Measurements from ENCODE around the gene RRP12.
"Not testable (repeated sequence)": the region's sequence is repeated elsewhere in the genome, so short reads cannot be mapped to it uniquely, and the experiment has no call there.

The RRP12 gene

DNA sequence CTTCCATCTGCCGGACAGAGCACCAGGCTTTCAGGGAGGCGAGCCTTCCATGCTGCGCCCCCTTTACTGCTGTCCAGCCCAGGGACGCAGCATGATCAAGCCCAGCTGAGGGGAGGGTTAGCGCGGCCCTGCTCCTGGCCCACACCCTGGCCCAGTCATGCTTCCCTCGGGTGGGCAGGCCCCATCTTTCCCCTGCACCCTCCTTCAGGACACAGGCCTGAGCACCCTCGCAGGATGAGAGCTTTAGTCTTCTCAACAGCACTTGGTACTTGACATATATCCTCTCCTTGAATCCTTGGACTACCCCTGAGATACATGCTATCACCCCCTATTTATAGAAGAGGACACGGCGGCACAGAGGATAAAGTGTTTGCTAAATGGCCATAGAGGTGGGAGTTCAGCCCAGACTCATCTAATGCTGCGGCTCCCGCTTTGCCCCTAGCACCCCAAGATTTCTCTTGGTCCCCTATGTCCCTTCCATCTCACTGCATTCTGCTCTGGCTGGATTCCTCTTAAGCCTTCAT, 34.0 kb downstream of the RRP12 start:
- DNase-seq (ENCODE audit: low spot score) = no peak

- no peak for DNase-seq (ENCODE audit: low spot score)
These were observed 34.6 kb downstream of the RRP12 start for GRCh38 chr10:97366572-97366971.

DNA sequence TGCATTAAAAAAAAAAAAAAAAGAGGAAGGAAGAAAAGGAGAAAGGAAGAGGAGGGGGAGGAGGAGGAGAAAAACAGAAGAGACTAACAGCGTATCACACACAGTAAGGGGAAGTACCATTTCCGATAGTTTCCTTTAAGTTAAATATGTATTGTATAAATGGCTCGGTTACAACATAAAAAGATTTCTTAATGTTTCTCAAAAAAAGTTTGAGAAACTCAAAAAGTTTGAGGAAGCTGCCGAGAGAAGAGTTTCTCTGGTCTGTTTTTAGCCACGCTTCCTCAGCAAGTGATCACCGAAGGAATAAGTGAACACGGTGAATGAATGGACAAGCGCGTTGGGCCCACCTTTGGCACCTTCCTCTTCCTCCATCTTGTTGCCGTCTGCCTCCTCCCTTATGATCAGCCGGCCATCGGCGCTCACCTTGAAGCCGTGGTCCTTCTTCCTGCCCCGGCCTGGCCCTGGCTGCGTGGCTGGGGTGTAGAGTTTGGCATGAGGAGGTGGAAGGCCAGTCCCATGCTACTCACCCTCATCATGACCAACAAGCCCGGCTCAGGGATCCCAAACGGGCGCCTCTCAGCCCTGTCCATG, 35.3 kb downstream of the RRP12 start:
- DNase-seq (ENCODE audit: low spot score) = no peak

DNA sequence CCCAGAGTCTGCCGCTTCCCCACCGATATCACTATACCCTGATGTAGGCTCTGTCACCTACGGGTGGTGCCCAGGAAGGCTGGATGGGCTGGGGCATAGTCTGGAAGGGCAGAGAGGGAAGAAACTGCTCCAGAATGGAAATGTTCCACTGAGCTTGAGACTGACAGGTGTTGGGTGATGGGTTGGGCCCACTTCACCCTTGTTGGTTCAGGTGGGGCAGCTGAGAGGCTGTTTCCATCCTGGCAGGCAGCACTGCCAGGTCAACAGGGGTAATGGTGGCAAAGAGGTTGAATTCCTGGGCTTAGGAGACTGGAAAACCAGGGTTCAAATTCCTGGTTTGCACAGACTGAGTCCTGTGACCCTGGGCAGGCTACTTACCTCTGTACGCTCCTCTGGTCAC, 38.1 kb downstream of the RRP12 start:
- no peak for DNase-seq (ENCODE audit: low spot score)

- DNase-seq (ENCODE audit: low spot score) = no peak
These were observed 38.7 kb downstream of the RRP12 start for GRCh38 chr10:97362310-97363033.

DNA sequence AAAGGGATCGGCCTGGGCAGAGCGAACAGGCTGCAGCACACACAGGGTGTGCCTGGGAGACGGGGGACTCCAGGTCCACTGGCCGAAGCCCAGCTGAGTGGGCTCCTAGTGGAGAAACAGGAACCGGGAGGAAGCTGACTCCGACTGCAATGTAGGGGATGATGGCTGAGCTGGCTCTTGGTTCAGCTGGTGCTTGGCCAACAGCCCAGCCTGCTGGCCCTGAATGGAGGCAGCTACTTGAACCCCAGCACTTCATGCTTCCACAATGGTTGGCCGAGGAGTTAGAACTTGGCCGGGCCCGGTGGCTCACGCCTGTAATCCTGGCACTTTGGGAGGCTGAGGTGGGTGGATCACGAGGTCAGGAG, 39.6 kb downstream of the RRP12 start:
- DNase-seq (ENCODE audit: low spot score) = no peak

DNA sequence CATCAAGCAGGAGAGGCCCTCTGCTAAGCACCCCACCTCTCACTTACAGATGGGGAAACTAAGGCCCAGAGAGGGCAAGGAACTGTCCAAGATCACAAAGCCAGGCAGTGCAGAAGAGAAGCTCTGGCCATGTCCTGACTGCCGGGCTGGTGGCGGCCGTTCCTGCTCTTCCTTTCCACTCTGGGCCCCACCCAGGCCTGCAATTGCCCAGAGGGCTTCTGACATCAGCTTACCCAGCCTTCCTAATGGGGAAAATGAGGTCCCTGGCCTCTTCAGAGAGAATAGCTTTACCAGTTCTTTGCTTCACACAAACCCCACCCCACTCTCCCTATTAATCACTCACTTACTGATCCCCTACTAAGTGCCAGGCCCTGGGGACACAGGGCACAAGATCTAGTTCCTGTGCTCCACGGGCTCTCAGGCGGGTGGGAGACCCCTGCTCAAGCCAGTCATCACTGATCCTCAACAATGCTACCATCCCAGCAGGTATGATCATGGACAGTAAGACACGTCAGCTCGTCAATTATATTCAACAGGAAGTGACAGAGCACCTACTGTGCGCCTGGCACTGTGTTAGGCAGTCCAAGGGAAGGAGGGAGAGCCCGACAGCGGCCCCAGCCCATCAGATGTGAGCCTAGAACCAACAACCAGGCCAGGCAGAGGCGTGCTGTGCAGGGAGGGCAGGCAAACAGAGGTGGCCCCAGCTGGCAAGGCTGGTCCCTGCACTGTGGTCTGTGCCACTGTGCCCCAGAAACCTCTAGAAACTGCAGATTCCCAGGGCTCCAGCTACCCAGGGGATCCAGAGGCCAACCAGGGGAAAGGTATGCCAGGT, 40.2 kb downstream of the RRP12 start:
- DNase-seq (ENCODE audit: low spot score) = no peak

DNA sequence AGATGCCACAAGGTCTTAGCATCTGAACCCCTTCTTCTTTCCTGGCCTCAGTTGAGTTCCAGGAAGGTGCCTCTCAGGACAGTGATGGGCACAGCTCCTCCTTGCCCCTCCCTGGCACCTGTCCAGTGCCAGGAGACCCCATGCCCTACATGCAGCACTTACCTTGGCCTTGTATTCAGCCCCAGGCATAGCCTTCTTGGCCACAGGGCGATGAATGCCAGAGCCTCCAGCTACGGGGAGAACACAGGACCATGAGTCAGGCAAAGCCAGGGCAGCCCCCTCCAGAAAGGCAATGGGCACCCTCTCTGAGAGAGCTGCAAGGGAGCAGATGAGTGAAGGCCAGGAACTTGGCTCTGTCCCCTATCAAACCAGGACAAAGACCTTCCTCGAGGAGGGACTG, 42.4 kb downstream of the RRP12 start:
- DNase-seq (ENCODE audit: low spot score) = no peak

DNA sequence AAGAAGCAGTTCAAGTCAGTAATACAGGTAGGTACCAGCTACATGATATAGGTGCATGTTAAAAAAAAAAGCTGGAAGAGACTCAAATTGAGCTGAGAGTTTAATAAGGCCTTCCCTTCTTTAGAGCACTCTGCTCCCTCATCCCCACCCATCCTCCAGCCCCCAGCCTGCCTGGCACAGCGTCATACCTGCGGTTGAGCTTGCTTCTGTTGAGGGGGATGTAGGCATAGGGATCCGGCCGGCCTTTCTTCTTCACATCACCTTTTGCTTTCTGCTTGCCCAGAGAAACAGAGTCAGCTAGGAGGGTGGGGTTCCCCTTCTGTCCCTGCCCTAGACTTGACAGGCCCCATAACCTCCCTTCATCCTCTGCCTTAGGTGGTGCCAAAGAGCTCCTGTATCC, 42.8 kb downstream of the RRP12 start:
- no peak for DNase-seq (ENCODE audit: low spot score)

DNA sequence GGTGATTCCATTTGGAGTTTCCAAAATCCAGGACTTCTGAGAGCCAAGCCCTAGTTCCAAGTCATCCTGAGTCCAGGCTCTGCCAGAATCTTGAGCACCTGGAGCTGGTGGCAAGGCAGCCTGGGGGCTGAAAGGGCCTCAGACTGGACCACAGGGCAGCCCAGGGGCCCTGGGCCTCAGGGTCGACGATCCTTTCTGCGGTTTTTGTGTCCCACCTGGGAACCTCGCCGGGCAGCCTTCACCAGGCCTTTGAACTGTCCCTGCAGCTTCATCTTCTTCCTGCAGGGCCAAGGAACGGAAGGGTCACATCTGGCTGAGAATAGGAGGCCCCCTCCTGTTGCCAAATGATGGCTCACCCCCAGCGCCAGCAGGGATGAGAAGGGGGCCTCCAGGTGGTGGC, 44.2 kb downstream of the RRP12 start:
- no peak for DNase-seq (ENCODE audit: low spot score)

GRCh38 chr10:97356318-97356914, 44.7 kb downstream of the RRP12 start:
- no peak for DNase-seq (ENCODE audit: low spot score)

DNA sequence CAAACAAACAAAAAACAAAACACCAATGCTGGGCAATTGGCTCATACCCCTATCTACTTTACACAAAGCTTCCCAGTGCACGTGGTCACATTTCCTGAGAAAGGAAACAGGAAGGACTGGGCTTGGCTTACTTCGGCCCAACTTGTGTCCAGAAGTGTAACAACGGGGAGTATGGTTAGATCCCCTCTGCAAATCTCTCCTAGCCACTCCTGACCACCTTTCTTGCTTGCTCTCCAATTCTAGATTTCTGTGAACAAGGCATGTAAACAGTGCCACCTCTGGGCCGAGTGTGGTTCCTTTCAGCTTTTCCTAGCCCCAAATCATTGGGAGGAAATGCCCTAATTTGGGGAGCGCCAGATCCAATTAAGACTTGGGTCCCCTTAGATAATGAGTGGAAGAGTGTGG, 45.6 kb downstream of the RRP12 start:
- peak; percentile 55 for DNase-seq (ENCODE audit: low spot score)

GRCh38 chr10:97353945-97354344, 47.2 kb downstream of the RRP12 start:
- no peak for DNase-seq (ENCODE audit: low spot score)

DNA sequence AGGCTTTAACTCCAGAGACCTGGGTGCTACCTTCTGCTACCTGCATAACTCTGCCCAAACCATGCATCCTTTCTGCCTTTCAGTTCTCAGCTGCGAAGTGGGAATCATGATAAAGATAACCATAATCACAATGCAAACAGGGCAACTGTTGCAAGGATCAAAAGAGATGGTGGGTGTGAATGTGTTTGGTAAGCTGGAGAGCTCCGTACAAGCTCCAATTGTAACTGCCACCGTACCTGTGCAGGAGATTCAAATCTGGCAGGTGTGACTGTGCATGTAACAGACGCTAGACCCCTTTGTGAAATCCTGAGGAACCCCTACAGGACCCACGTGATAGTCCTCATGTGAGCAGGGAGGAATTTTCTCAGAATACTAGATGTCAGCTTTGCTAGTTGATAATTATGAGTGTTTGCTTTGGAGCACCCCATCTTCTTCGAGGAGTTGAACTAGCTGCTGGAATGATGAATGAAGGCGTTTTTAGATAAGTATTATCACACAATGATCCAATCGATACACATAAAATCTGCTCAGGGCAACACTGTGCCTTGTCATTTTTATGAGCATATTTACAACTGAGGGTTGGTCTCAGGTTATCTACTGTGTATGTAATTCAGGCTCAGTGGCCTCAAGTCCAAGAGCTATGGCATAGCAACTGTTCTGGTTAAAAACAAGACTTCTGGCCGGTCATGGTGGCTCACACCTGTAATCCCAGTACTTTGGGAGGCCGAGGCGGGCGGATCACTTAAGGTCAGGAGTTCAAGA, 51.2 kb downstream of the RRP12 start:
- DNase-seq (ENCODE audit: low spot score) = no peak

DNA sequence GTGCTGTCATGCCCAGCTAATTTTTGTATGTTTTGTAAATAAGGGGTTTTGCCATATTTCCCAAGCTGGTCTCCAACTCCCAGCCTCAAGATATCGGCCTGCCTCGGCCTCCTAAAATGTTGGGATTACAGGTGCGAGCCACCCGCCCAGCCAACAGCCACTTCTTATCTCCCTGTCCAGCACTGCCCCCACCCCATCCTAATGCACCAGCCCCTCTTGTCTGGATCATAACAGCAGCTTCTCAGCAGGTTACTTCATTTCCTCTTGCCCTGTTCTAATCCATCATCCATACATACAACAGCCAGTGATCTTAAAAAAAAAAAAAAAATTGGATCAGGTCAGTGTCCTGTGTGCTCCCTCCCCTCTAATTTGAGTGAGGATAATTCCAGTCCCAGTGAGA, 53.8 kb downstream of the RRP12 start:
- no peak for DNase-seq (ENCODE audit: low spot score)

- DNase-seq (ENCODE audit: low spot score) = not testable (repeated sequence)
These were observed 57.5 kb downstream of the RRP12 start for GRCh38 chr10:97343664-97344063.

DNA sequence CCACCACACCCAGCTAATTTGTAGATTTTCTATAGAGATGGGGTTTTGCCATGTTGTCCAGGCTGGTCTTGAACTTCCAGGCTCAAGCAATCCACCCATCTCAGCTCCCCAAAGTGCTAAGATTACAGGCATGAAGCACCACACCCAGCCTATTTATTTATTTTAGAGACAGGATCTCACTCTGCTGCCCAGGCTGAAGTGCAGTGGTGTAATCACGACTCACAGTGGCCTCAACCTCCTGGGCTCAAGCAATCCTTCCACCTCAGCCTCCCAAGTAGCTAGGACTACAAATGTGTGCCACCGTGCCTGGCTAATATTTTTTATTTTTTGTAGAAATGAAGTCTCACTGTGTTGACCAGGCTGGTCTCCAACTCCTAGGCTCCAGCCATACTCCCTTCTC, 59.7 kb downstream of the RRP12 start:
- no peak for DNase-seq (ENCODE audit: low spot score)

- no peak for DNase-seq (ENCODE audit: low spot score)
These were observed 63.1 kb downstream of the RRP12 start for GRCh38 chr10:97338041-97338440.

DNA sequence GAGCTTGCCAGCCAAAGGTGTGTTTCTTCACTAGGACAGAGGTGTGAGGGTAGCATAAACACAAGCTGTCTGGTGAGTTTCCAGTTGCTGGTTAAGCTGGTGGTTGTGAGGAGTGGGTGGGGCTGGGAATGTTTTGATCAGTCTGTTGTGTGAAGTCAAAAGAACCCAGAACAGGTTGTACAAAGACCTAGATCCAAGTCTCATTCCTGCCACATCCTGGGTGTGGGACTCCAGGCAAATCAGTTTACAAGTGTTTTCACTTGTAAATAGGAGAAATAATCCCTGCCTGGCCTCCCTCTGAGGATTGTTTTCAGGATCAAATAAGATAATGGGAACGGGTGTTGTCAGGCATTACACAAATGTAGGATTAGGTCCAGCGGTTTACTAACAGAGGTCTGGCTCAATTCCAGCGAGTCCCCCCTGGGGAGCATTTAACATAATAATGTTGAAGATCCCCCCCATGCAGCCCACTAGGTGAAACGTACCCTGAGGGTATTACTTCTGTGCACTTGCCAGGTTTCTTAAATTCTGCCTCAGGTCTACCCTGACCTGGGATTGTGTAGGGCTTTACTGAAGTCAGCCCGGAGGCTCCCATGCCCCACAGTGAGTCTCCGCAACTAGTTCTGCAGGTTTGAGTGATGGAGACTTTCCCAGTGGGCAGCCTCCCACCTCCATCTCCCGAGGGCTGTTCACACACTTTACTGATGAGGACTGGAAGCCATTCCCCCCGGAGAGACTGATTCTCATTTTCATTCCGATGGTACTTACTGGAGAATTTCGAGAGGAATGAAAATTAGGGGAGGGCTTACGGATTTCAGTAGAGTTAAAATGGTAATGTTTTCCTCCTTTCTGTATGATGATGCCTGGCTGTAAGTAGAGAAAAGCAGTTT, 64.0 kb downstream of the RRP12 start:
- DNase-seq (ENCODE audit: low spot score) = no peak

- no peak for DNase-seq (ENCODE audit: low spot score)
These were observed 64.7 kb downstream of the RRP12 start for GRCh38 chr10:97336446-97336845.

- no peak for DNase-seq (ENCODE audit: low spot score)
These were observed 65.1 kb downstream of the RRP12 start for GRCh38 chr10:97336006-97336405.
